Neutrophil (primary cell): Measurements from ENCODE around the gene IL36G.

Source experiments
- H3K27ac ChIP-seq: fragments of 200-600 bp; sonication (generic); 2 replicates; pipeline ENCODE4 v1.5.1; 2016; ENCODE audit warnings: mild to moderate bottlenecking, moderate library complexity
- H3K27me3 ChIP-seq: fragments of 200-600 bp; sonication (generic); 2 replicates; pipeline ENCODE4 v1.6.0; 2016; ENCODE audit warnings: mild to moderate bottlenecking
- H3K36me3 ChIP-seq: fragments of 200-600 bp; sonication (generic); 2 replicates; pipeline ENCODE4 v1.5.1; 2017
- H3K4me1 ChIP-seq, 2 experiments: fragments of 200-600 bp in 1 of 2; sonication (generic) in 1 of 2; 1 replicate in 1 of 2; 2 replicates in 1 of 2; pipeline versions ENCODE4 v1.5.1 to v1.6.1; 2013 to 2016; ENCODE audit warnings: low read depth in 1 of 2, low read length in 1 of 2, mild to moderate bottlenecking in 1 of 2, moderate library complexity in 1 of 2; ENCODE audit not compliant: control insufficient read depth in 1 of 2, insufficient read depth in 1 of 2
- H3K4me3 ChIP-seq, 2 experiments: fragments of 200-600 bp in 1 of 2; sonication (generic) in 1 of 2; 1 replicate in 1 of 2; 2 replicates in 1 of 2; pipeline ENCODE4 v1.5.1; 2013 to 2016; ENCODE audit warnings: low read depth in 1 of 2, low read length in 1 of 2, mild to moderate bottlenecking in 1 of 2, moderate library complexity in 1 of 2
- H3K9me3 ChIP-seq: fragments of 200-600 bp; sonication (generic); 2 replicates; pipeline ENCODE4 v1.5.1; 2016
- CTCF ChIP-seq: fragments of 200-600 bp; sonication (generic); IDR thresholded peaks from 2 replicates; pipeline ENCODE4 v1.5.1; 2016; ENCODE audit warnings: antibody characterized with exemption

IL36G gene

GRCh38 chr2:112994648-112995047 is 16.8 kb downstream of the IL36G start:
- H3K27me3 ChIP-seq, result no peaks in the 10 kb centered on the region
- H3K36me3 ChIP-seq, result no peaks in the 10 kb centered on the region

GRCh38 chr2:112995346-112995920 is 17.6 kb downstream of the IL36G start:
- no peaks in the 10 kb centered on the region for H3K27me3 ChIP-seq
- TF ChIP-seq CTCF, result no peak
- H3K36me3 ChIP-seq, result no peaks in the 10 kb centered on the region
- no peaks in the 10 kb centered on the region for H3K4me1 ChIP-seq
- no peak overlapping the region for H3K27ac ChIP-seq
- no peak overlapping the region for H3K4me3 ChIP-seq
- H3K9me3 ChIP-seq, result no peaks in the 10 kb centered on the region

More at GRCh38 chr2:112994648-112995047, 16.8 kb downstream of the IL36G start:
- Histone ChIP-seq H3K4me1 (no peaks in the 10 kb centered on the region), H3K4me3 (no peak overlapping the region), H3K27ac (no peak overlapping the region), H3K9me3 (no peaks in the 10 kb centered on the region)
- no peak for TF ChIP-seq CTCF

- H3K36me3 ChIP-seq, result no peaks in the 10 kb centered on the region
- no peak overlapping the region for H3K4me3 ChIP-seq
- H3K27me3 ChIP-seq, result no peaks in the 10 kb centered on the region
- no peaks in the 10 kb centered on the region for H3K4me1 ChIP-seq
- H3K27ac ChIP-seq, result no peak overlapping the region
- H3K9me3 ChIP-seq, result no peaks in the 10 kb centered on the region
- no peak for TF ChIP-seq CTCF
These were observed 18.8 kb downstream of the IL36G start for GRCh38 chr2:112996635-112997034.

- TF ChIP-seq CTCF, result no peak
- Histone ChIP-seq H3K36me3 (no peaks in the 10 kb centered on the region), H3K27ac (no peak overlapping the region), H3K4me3 (no peak overlapping the region), H3K4me1 (no peaks in the 10 kb centered on the region), H3K27me3 (no peaks in the 10 kb centered on the region), H3K9me3 (no peaks in the 10 kb centered on the region)
These were observed 19.3 kb downstream of the IL36G start for GRCh38 chr2:112997151-112997550.

- no peaks in the 10 kb centered on the region for H3K36me3 ChIP-seq
- TF ChIP-seq CTCF, result no peak
- no peaks in the 10 kb centered on the region for H3K4me1 ChIP-seq
- H3K27ac ChIP-seq, result no peak overlapping the region
- no peak overlapping the region for H3K4me3 ChIP-seq
- H3K9me3 ChIP-seq, result no peaks in the 10 kb centered on the region
- no peaks in the 10 kb centered on the region for H3K27me3 ChIP-seq
These were observed 22.6 kb downstream of the IL36G start for GRCh38 chr2:113000436-113000835.

- no peak for TF ChIP-seq CTCF
- no peaks in the 10 kb centered on the region for H3K9me3 ChIP-seq
- H3K36me3 ChIP-seq, result no peaks in the 10 kb centered on the region
- H3K4me3 ChIP-seq, result no peak overlapping the region
- peaks cover 2% of the 10 kb centered on the region for H3K27me3 ChIP-seq
- no peak overlapping the region for H3K27ac ChIP-seq
- no peaks in the 10 kb centered on the region for H3K4me1 ChIP-seq
These were observed 24.9 kb downstream of the IL36G start for GRCh38 chr2:113002677-113003076.
